Adrenal gland (tissue), 5 donors: Measurements from ENCODE around the gene TSHZ2.

Experiments
- CTCF ChIP-seq, 6 experiments: fragments of 450-650 bp in 4 of 6; fragments of 200-600 bp in 2 of 6; sonication (generic) in 1 of 6; IDR thresholded peaks; 1 replicate in 5 of 6; 2 replicates in 1 of 6; pipeline versions ENCODE4 v1.5.1 to v1.8.0; 2016 to 2021; ENCODE audit warnings: antibody characterized with exemption in 6 of 6, mild to moderate bottlenecking in 2 of 6, moderate library complexity in 1 of 6
- POLR2A ChIP-seq, 2 donors: fragments of 450-650 bp; IDR thresholded peaks; one replicate each; pipeline ENCODE4 v1.6.1; 2017; ENCODE audit warnings: antibody characterized with exemption in 2 of 2, mild to moderate bottlenecking in 2 of 2, moderate library complexity in 1 of 2
- donor health status: DM: no; HTN: no; CAD: no.

- TF ChIP-seq CTCF (IDR thresholded peaks at IDR 0.05) (no peak), POLR2A (IDR thresholded peaks at IDR 0.05) (no peak)
Measured at GRCh38 chr20:53524589-53525312, 552.6 kb downstream of the TSHZ2 start.
